ENCODE data around the gene FGD3. TPM values are rescaled to one million over a fixed set of nuclear protein-coding genes. Genes with fewer than 3 reads are reported as not detected.

FGD3 gene
- polyA plus RNA-seq, 1 donor (not counting 4 experiments of a cell fraction or from before 2014, with no cell fraction given): 0.21 TPM

DNA sequence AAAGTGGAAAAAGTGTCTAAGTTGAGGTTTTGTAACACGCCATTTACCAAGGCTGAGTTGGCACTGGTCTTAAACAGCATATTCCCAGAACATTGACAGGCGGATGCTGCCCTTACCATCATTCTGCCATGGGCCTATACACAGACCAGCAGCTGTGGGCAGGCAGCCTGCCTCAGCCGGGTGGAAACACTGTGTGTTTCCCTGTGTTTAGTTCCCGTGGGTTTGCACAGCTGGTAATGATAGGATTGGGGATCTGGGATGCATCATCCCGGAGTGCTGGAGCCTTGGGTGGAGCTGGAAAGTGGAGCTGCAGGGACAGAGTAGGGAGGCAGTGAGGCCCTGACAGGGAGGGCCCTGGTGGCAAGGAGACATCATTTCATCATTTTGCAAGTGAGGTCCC is 5.5 kb upstream of the FGD3 start:
- TF ChIP-seq EZH2 (IDR thresholded peaks at IDR 0.05; ENCODE audit: low read length): no peak
- TF ChIP-seq, protein P1, sequence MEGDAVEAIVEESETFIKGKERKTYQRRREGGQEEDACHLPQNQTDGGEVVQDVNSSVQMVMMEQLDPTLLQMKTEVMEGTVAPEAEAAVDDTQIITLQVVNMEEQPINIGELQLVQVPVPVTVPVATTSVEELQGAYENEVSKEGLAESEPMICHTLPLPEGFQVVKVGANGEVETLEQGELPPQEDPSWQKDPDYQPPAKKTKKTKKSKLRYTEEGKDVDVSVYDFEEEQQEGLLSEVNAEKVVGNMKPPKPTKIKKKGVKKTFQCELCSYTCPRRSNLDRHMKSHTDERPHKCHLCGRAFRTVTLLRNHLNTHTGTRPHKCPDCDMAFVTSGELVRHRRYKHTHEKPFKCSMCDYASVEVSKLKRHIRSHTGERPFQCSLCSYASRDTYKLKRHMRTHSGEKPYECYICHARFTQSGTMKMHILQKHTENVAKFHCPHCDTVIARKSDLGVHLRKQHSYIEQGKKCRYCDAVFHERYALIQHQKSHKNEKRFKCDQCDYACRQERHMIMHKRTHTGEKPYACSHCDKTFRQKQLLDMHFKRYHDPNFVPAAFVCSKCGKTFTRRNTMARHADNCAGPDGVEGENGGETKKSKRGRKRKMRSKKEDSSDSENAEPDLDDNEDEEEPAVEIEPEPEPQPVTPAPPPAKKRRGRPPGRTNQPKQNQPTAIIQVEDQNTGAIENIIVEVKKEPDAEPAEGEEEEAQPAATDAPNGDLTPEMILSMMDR (optimal IDR thresholded peaks at IDR 0.05 in 1 of 3, IDR thresholded peaks at IDR 0.05 in 1 of 3, conservative IDR thresholded peaks at IDR 0.05 in 1 of 3; ENCODE audit: extremely low read depth in 1 of 3, insufficient read depth in 2 of 3, low read length in 3 of 3): no peak
- H3K4me1 ChIP-seq (ENCODE audit: control insufficient read depth, extremely low read depth, insufficient read depth, low read length): no peaks in the 10 kb centered on the region
- no peaks in the 10 kb centered on the region for H3K9me3 ChIP-seq (ENCODE audit: control insufficient read depth, low read depth, low read length)
- no peak overlapping the region for H3K4me3 ChIP-seq (ENCODE audit: control insufficient read depth in 2 of 3, extremely low read depth in 1 of 3, insufficient read depth in 2 of 3, low read depth in 1 of 3, low read length in 3 of 3)
- H3K9ac ChIP-seq (ENCODE audit: control insufficient read depth, extremely low read depth, insufficient read depth, low read length): no peak overlapping the region
- H3K27me3 ChIP-seq (ENCODE audit: control insufficient read depth, extremely low read depth, insufficient read depth, low read length): no peaks in the 10 kb centered on the region
- no peaks in the 10 kb centered on the region for H3K79me2 ChIP-seq (ENCODE audit: control insufficient read depth, insufficient read depth, low read length)
- H3K27ac ChIP-seq (ENCODE audit: control insufficient read depth, insufficient read depth, low read length): no peak overlapping the region
- no peak for DNase-seq (ENCODE audit: low read depth, low spot score)
- FAIRE-seq: no peak
- no peaks in the 10 kb centered on the region for H3K36me3 ChIP-seq (ENCODE audit: control insufficient read depth in 2 of 2, extremely low read depth in 1 of 2, insufficient read depth in 2 of 2, low read length in 2 of 2)
- dilution Hi-C loops (cut with MboI; ENCODE audit: extremely low pct_ligation_motif_present, low sequenced_read_pairs): no loop called here
- H4K20me1 ChIP-seq (ENCODE audit: control insufficient read depth, extremely low read depth, insufficient read depth, low read length): no peaks in the 10 kb centered on the region
- no peaks in the 10 kb centered on the region for H3K9me1 ChIP-seq (ENCODE audit: control insufficient read depth, extremely low read depth, insufficient read depth, low read length)
- no peak overlapping the region for H2AFZ ChIP-seq (ENCODE audit: control insufficient read depth, low read length)
- no peak overlapping the region for H3K4me2 ChIP-seq (ENCODE audit: control insufficient read depth, extremely low read depth, insufficient read depth, low read depth, low read length)

DNA sequence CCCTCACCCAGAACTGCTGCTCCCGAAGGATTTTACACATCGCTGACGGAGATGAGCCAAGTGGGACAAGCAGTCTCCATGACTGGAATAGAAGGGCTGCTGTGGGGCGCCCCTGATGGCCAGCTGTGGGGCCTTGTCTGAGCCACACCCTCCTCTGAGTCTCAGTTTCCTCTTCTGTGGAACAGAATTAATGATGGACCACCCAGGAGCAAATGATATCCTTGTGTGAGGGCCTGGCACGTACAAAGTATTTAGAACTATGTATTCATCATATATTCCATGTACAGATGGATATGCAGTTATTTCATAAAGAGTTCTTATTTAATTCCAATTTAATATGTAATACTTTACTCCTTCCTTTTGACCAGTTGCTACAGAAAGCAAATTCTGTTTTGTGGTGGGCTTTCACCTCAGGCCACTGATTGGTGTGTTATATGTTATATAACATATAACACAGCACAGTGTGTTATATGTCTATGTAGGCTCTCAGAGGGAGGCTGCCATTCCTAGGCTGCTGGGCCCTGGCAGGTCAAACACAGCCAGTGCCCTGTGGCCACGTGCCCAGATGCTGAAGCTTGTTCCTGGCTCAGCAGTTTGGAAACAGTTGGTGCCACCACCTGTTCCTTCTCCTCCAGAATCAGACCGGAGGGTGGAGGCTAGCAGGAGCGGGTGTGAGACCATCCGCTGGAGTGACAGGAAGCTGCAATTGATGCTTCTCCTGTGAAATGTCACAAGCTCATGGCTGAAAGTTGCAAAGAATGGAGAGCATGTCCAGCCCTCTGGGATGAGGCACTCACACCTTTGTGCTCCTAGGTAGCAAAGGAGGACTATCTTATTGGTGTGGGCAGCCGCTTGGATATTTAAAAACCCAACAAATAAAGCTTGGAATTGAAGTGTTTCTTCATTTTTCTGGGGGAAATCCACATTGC is 4.4 kb upstream of the FGD3 start:
- dilution Hi-C loops (cut with MboI; ENCODE audit: extremely low pct_ligation_motif_present, low sequenced_read_pairs): no loop called here

More for the DNA sequence above, 4.4 kb upstream of the FGD3 start:
- Histone ChIP-seq H2AFZ (ENCODE audit: control insufficient read depth, low read length) (no peak overlapping the region), H3K9ac (ENCODE audit: control insufficient read depth, extremely low read depth, insufficient read depth, low read length) (no peak overlapping the region), H3K36me3 (ENCODE audit: control insufficient read depth in 2 of 2, extremely low read depth in 1 of 2, insufficient read depth in 2 of 2, low read length in 2 of 2) (no peaks in the 10 kb centered on the region), H3K9me1 (ENCODE audit: control insufficient read depth, extremely low read depth, insufficient read depth, low read length) (no peaks in the 10 kb centered on the region), H3K4me1 (ENCODE audit: control insufficient read depth, extremely low read depth, insufficient read depth, low read length) (peaks cover 6% of the 10 kb centered on the region), H3K4me3 (ENCODE audit: control insufficient read depth in 2 of 3, extremely low read depth in 1 of 3, insufficient read depth in 2 of 3, low read depth in 1 of 3, low read length in 3 of 3) (no peak overlapping the region), H4K20me1 (ENCODE audit: control insufficient read depth, extremely low read depth, insufficient read depth, low read length) (no peaks in the 10 kb centered on the region), H3K79me2 (ENCODE audit: control insufficient read depth, insufficient read depth, low read length) (no peaks in the 10 kb centered on the region), H3K4me2 (ENCODE audit: control insufficient read depth, extremely low read depth, insufficient read depth, low read depth, low read length) (no peak overlapping the region), H3K27me3 (ENCODE audit: control insufficient read depth, extremely low read depth, insufficient read depth, low read length) (peaks cover 4% of the 10 kb centered on the region), H3K27ac (ENCODE audit: control insufficient read depth, insufficient read depth, low read length) (no peak overlapping the region), H3K9me3 (ENCODE audit: control insufficient read depth, low read depth, low read length) (no peaks in the 10 kb centered on the region)
- DNase-seq (ENCODE audit: low read depth, low spot score) (no peak), FAIRE-seq (no peak)
- TF ChIP-seq EZH2 (IDR thresholded peaks at IDR 0.05; ENCODE audit: low read length): no peak
- TF ChIP-seq, protein P1 (optimal IDR thresholded peaks at IDR 0.05 in 1 of 3, IDR thresholded peaks at IDR 0.05 in 1 of 3, conservative IDR thresholded peaks at IDR 0.05 in 1 of 3; ENCODE audit: extremely low read depth in 1 of 3, insufficient read depth in 2 of 3, low read length in 3 of 3): no peak

Data from keratinocyte (primary cell).